Fibroblast of peridontal ligament (primary cell): ENCODE measurements around the gene UPB1.
"Not testable (repeated sequence)": the region's sequence is repeated elsewhere in the genome, so short reads cannot be mapped to it uniquely, and the experiment has no call there.

Source experiments
- DNase-seq: peaks from one replicate; pipeline ENCODE4 v3.0.0-alpha.2; 2010; ENCODE audit errors: extremely low read depth

The UPB1 gene

GRCh38 chr22:24530968-24531367, 35.8 kb downstream of the UPB1 start:
- DNase-seq: not testable (repeated sequence)

- no peak for DNase-seq
Measured at GRCh38 chr22:24532075-24532474, 36.9 kb downstream of the UPB1 start.

GRCh38 chr22:24535348-24535747, 40.2 kb downstream of the UPB1 start:
- DNase-seq: no peak

- DNase-seq: no peak
Measured at GRCh38 chr22:24536089-24536488, 41.0 kb downstream of the UPB1 start.

GRCh38 chr22:24540470-24540869, 45.3 kb downstream of the UPB1 start:
- no peak for DNase-seq

GRCh38 chr22:24541681-24542515, 46.8 kb downstream of the UPB1 start:
- DNase-seq: no peak

- no peak for DNase-seq
Measured at GRCh38 chr22:24542641-24543040, 47.5 kb downstream of the UPB1 start.

- DNase-seq: no peak
Measured at GRCh38 chr22:24543185-24543601, 48.1 kb downstream of the UPB1 start.

GRCh38 chr22:24543679-24544243, 48.6 kb downstream of the UPB1 start:
- DNase-seq: no peak

GRCh38 chr22:24548812-24549211, 53.7 kb downstream of the UPB1 start:
- no peak for DNase-seq

- DNase-seq: no peak
Measured at GRCh38 chr22:24550028-24550901, 55.1 kb downstream of the UPB1 start.

GRCh38 chr22:24550902-24551435, 55.8 kb downstream of the UPB1 start:
- DNase-seq: no peak

- DNase-seq: not testable (repeated sequence)
Measured at GRCh38 chr22:24552503-24553286, 57.6 kb downstream of the UPB1 start.

GRCh38 chr22:24553597-24554312, 58.6 kb downstream of the UPB1 start:
- peak; percentile 21 for DNase-seq

GRCh38 chr22:24554313-24555164, 59.4 kb downstream of the UPB1 start, which contains the start of gene GUCD1:
GUCD1 (minus strand) TSS chr22:24555138; CDS start chr22:24554991, 147 bp downstream.
- peak; percentile 48 for DNase-seq

- peak; percentile 98 for DNase-seq
Measured at GRCh38 chr22:24555165-24556039, 60.3 kb downstream of the UPB1 start, which contains the start of gene SNRPD3. SNRPD3 (plus strand) TSS chr22:24555999; CDS start chr22:24557675, 1,676 bp downstream.

- no peak for DNase-seq
Measured at GRCh38 chr22:24559471-24559870, 64.3 kb downstream of the UPB1 start.

- no peak for DNase-seq
Measured at GRCh38 chr22:24563246-24563645, 68.1 kb downstream of the UPB1 start.
